ENCODE data around the gene SERPINH1.
A peak's percentile ranks its signal among the peaks of the same experiment; 100 is the strongest.
"Not testable (repeated sequence)": the region's sequence is repeated elsewhere in the genome, so short reads cannot be mapped to it uniquely, and the experiment has no call there.

Gene SERPINH1

GRCh38 chr11:75572744-75573143 lies 10.7 kb downstream of the SERPINH1 start:
- no peak for DNase-seq (ENCODE audit: low read depth in 3 of 3, low spot score in 1 of 3)

- no peak for DNase-seq (ENCODE audit: low read depth in 3 of 3, low spot score in 1 of 3)
Observed at GRCh38 chr11:75574698-75575602, 12.9 kb downstream of the SERPINH1 start.

GRCh38 chr11:75576017-75576416 lies 14.0 kb downstream of the SERPINH1 start:
- no peak for DNase-seq (ENCODE audit: low read depth in 3 of 3, low spot score in 1 of 3)

GRCh38 chr11:75576499-75576918 lies 14.5 kb downstream of the SERPINH1 start:
- no peak for DNase-seq (ENCODE audit: low read depth in 3 of 3, low spot score in 1 of 3)

GRCh38 chr11:75577207-75577606 lies 15.2 kb downstream of the SERPINH1 start:
- peak in 2 of 3 donors; percentile 22 to 49 for DNase-seq (ENCODE audit: low read depth in 3 of 3, low spot score in 1 of 3)

GRCh38 chr11:75578977-75579376 lies 16.9 kb downstream of the SERPINH1 start:
- no peak for DNase-seq (ENCODE audit: low read depth in 3 of 3, low spot score in 1 of 3)

GRCh38 chr11:75579841-75580240 lies 17.8 kb downstream of the SERPINH1 start:
- DNase-seq (ENCODE audit: low read depth in 3 of 3, low spot score in 1 of 3) = no peak

- no peak for DNase-seq (ENCODE audit: low read depth in 3 of 3, low spot score in 1 of 3)
Observed at GRCh38 chr11:75582506-75582894, 20.4 kb downstream of the SERPINH1 start.

GRCh38 chr11:75582895-75583717 lies 21.1 kb downstream of the SERPINH1 start:
- peak in 1 of 3 donors; percentile 22 for DNase-seq (ENCODE audit: low read depth in 3 of 3, low spot score in 1 of 3)

GRCh38 chr11:75583718-75584658 lies 21.9 kb downstream of the SERPINH1 start:
- no peak for DNase-seq (ENCODE audit: low read depth in 3 of 3, low spot score in 1 of 3)

- DNase-seq (ENCODE audit: low read depth in 3 of 3, low spot score in 1 of 3) = not testable (repeated sequence)
Observed at GRCh38 chr11:75584659-75585292, 22.7 kb downstream of the SERPINH1 start.

- no peak for DNase-seq (ENCODE audit: low read depth in 3 of 3, low spot score in 1 of 3)
Observed at GRCh38 chr11:75585293-75585670, 23.2 kb downstream of the SERPINH1 start.

- DNase-seq (ENCODE audit: low read depth in 3 of 3, low spot score in 1 of 3) = no peak
Observed at GRCh38 chr11:75586395-75586794, 24.3 kb downstream of the SERPINH1 start.

- no peak for DNase-seq (ENCODE audit: low read depth in 3 of 3, low spot score in 1 of 3)
Observed at GRCh38 chr11:75588051-75588481, 26.0 kb downstream of the SERPINH1 start.

- no peak for DNase-seq (ENCODE audit: low read depth in 3 of 3, low spot score in 1 of 3)
Observed at GRCh38 chr11:75589051-75589450, 27.0 kb downstream of the SERPINH1 start.

- no peak for DNase-seq (ENCODE audit: low read depth in 3 of 3, low spot score in 1 of 3)
Observed at GRCh38 chr11:75589933-75590332, 27.9 kb downstream of the SERPINH1 start.

GRCh38 chr11:75591371-75591770 lies 29.3 kb downstream of the SERPINH1 start:
- DNase-seq (ENCODE audit: low read depth in 3 of 3, low spot score in 1 of 3) = no peak

- no peak for DNase-seq (ENCODE audit: low read depth in 3 of 3, low spot score in 1 of 3)
Observed at GRCh38 chr11:75591966-75592365, 29.9 kb downstream of the SERPINH1 start.

- no peak for DNase-seq (ENCODE audit: low read depth in 3 of 3, low spot score in 1 of 3)
Observed at GRCh38 chr11:75592715-75593114, 30.7 kb downstream of the SERPINH1 start.

GRCh38 chr11:75593286-75593915 lies 31.3 kb downstream of the SERPINH1 start:
- DNase-seq (ENCODE audit: low read depth in 3 of 3, low spot score in 1 of 3) = no peak
